GM12878 (cell line): ENCODE results near the gene ADIPOR1.

Source experiments
- CREB1 ChIP-seq: IDR thresholded peaks from 2 replicates; pipeline ENCODE4 v1.6.1; 2012; ENCODE audit warnings: low read depth, mild to moderate bottlenecking, inconsistent platforms
- EP300 ChIP-seq, 2 experiments: fragments of 150-350 bp in 1 of 2; IDR thresholded peaks; 2 replicates each; pipeline ENCODE4 v1.6.1; 2011 to 2012; ENCODE audit warnings: low read depth in 2 of 2, low read length in 2 of 2, borderline replicate concordance in 1 of 2, improper control_type of control experiment in 1 of 2, inconsistent platforms in 1 of 2; ENCODE audit not compliant: control insufficient read depth in 1 of 2
- EZH2 ChIP-seq: IDR thresholded peaks from 2 replicates; pipeline ENCODE4 v1.6.1; 2012; ENCODE audit warnings: low read depth, mild to moderate bottlenecking, control low read depth, inconsistent platforms, low read length, borderline replicate concordance; ENCODE audit not compliant: control insufficient read depth
- FOXK2 ChIP-seq: fragments of 450-650 bp; IDR thresholded peaks from 2 replicates; pipeline ENCODE4 v1.6.1; 2017; ENCODE audit warnings: mild to moderate bottlenecking, moderate library complexity
- KDM1A ChIP-seq: fragments of 200-600 bp; sonication (generic); IDR thresholded peaks from 2 replicates; pipeline ENCODE4 v1.6.1; 2016; ENCODE audit warnings: borderline replicate concordance
- MYC ChIP-seq: IDR thresholded peaks from 2 replicates; pipeline ENCODE4 v1.6.1; 2011; ENCODE audit warnings: mild to moderate bottlenecking, low read length, moderate library complexity, inconsistent platforms; ENCODE audit not compliant: insufficient read depth, insufficient replicate concordance, insufficient read length, severe bottlenecking
- POLR2A ChIP-seq: IDR thresholded peaks from 2 replicates; pipeline ENCODE4 v1.6.1; 2011; ENCODE audit warnings: low read depth, mild to moderate bottlenecking, low read length
- SIX5 ChIP-seq: IDR thresholded peaks from 2 replicates; pipeline ENCODE4 v1.6.1; 2011; ENCODE audit warnings: mild to moderate bottlenecking, low read depth, low read length, moderate library complexity; ENCODE audit not compliant: severe bottlenecking
- ZNF274 ChIP-seq: IDR thresholded peaks from one replicate; pipeline ENCODE4 v1.8.0; 2011; ENCODE audit not compliant: insufficient read length, insufficient read depth
- TF ChIP-seq, protein P1 (sequence below), 3 experiments: IDR thresholded peaks in 2 of 3; conservative IDR thresholded peaks in 1 of 3; 2 replicates each; pipeline ENCODE4 v1.5.1; 2011; ENCODE audit warnings: low read depth in 3 of 3, low read length in 3 of 3, mild to moderate bottlenecking in 3 of 3, control low read depth in 2 of 3, moderate library complexity in 2 of 3, inconsistent platforms in 1 of 3, mixed read lengths in 1 of 3; ENCODE audit not compliant: control insufficient read depth in 2 of 3, insufficient read depth in 1 of 3; ENCODE audit errors: extremely low read depth in 1 of 3
- TF ChIP-seq, protein P2 (sequence below): fragments of 450-650 bp; formaldehyde crosslinking; IDR thresholded peaks from 2 replicates; pipeline ENCODE4 v1.4.0; 2022; ENCODE audit warnings: mild to moderate bottlenecking, moderate library complexity
- TF ChIP-seq, protein P3 (sequence below): IDR thresholded peaks from 2 replicates; pipeline ENCODE4 v1.6.1; 2012; ENCODE audit warnings: low read depth, low read length, improper control_type of control experiment
- TF ChIP-seq, protein P4 (sequence below): IDR thresholded peaks from 2 replicates; pipeline ENCODE4 v1.6.1; 2012; ENCODE audit warnings: mild to moderate bottlenecking, low read depth, low read length

DNA sequence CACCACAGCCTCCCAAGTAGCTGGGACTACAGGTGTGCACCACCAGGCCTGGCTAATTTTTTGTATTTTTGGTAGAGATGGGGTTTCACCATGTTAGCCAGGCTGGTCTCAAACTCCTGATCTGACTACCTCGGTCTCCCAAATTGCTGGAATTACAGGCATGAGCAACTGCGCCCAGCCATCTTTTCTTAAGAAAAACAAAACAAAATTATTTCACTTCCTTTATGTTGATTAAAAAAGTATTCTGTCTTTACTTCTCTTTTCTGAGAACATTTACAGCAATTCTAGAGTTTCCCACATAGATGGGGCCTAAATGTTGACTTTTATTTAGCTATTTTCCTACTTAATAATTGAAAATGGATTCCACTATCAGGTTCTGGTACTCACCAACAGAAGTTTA lies 31.8 kb upstream of the ADIPOR1 start:
- TF ChIP-seq ZNF274 (no peak), FOXK2 (no peak), EZH2 (no peak), MYC (no peak), POLR2A (no peak), SIX5 (no peak), EP300 (IDR thresholded peaks at IDR 0.05; ENCODE audit: borderline replicate concordance in 1 of 2, control insufficient read depth in 1 of 2, low read depth in 2 of 2, low read length in 2 of 2) (no peak), CREB1 (no peak), KDM1A (no peak)
- TF ChIP-seq, protein P1, sequence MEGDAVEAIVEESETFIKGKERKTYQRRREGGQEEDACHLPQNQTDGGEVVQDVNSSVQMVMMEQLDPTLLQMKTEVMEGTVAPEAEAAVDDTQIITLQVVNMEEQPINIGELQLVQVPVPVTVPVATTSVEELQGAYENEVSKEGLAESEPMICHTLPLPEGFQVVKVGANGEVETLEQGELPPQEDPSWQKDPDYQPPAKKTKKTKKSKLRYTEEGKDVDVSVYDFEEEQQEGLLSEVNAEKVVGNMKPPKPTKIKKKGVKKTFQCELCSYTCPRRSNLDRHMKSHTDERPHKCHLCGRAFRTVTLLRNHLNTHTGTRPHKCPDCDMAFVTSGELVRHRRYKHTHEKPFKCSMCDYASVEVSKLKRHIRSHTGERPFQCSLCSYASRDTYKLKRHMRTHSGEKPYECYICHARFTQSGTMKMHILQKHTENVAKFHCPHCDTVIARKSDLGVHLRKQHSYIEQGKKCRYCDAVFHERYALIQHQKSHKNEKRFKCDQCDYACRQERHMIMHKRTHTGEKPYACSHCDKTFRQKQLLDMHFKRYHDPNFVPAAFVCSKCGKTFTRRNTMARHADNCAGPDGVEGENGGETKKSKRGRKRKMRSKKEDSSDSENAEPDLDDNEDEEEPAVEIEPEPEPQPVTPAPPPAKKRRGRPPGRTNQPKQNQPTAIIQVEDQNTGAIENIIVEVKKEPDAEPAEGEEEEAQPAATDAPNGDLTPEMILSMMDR (IDR thresholded peaks at IDR 0.05 in 2 of 3, conservative IDR thresholded peaks at IDR 0.05 in 1 of 3; ENCODE audit: control insufficient read depth in 2 of 3, extremely low read depth in 1 of 3, insufficient read depth in 1 of 3, low read depth in 3 of 3, low read length in 3 of 3) = no peak
- TF ChIP-seq, protein P2, sequence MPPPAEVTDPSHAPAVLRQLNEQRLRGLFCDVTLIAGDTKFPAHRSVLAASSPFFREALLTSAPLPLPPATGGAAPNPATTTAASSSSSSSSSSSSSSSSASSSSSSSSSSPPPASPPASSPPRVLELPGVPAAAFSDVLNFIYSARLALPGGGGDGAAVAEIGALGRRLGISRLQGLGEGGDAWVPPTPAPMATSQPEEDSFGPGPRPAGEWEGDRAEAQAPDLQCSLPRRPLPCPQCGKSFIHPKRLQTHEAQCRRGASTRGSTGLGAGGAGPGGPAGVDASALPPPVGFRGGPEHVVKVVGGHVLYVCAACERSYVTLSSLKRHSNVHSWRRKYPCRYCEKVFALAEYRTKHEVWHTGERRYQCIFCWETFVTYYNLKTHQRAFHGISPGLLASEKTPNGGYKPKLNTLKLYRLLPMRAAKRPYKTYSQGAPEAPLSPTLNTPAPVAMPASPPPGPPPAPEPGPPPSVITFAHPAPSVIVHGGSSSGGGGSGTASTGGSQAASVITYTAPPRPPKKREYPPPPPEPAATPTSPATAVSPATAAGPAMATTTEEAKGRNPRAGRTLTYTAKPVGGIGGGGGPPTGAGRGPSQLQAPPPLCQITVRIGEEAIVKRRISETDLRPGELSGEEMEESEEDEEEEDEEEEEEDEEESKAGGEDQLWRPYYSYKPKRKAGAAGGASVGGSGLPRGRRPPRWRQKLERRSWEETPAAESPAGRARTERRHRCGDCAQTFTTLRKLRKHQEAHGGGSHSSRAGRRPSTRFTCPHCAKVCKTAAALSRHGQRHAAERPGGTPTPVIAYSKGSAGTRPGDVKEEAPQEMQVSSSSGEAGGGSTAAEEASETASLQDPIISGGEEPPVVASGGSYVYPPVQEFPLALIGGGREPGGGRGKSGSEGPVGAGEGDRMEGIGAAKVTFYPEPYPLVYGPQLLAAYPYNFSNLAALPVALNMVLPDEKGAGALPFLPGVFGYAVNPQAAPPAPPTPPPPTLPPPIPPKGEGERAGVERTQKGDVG (CRISPR knock-in tag) = no peak
- TF ChIP-seq, protein P3, sequence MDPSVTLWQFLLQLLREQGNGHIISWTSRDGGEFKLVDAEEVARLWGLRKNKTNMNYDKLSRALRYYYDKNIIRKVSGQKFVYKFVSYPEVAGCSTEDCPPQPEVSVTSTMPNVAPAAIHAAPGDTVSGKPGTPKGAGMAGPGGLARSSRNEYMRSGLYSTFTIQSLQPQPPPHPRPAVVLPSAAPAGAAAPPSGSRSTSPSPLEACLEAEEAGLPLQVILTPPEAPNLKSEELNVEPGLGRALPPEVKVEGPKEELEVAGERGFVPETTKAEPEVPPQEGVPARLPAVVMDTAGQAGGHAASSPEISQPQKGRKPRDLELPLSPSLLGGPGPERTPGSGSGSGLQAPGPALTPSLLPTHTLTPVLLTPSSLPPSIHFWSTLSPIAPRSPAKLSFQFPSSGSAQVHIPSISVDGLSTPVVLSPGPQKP = no peak
- TF ChIP-seq, protein P4, sequence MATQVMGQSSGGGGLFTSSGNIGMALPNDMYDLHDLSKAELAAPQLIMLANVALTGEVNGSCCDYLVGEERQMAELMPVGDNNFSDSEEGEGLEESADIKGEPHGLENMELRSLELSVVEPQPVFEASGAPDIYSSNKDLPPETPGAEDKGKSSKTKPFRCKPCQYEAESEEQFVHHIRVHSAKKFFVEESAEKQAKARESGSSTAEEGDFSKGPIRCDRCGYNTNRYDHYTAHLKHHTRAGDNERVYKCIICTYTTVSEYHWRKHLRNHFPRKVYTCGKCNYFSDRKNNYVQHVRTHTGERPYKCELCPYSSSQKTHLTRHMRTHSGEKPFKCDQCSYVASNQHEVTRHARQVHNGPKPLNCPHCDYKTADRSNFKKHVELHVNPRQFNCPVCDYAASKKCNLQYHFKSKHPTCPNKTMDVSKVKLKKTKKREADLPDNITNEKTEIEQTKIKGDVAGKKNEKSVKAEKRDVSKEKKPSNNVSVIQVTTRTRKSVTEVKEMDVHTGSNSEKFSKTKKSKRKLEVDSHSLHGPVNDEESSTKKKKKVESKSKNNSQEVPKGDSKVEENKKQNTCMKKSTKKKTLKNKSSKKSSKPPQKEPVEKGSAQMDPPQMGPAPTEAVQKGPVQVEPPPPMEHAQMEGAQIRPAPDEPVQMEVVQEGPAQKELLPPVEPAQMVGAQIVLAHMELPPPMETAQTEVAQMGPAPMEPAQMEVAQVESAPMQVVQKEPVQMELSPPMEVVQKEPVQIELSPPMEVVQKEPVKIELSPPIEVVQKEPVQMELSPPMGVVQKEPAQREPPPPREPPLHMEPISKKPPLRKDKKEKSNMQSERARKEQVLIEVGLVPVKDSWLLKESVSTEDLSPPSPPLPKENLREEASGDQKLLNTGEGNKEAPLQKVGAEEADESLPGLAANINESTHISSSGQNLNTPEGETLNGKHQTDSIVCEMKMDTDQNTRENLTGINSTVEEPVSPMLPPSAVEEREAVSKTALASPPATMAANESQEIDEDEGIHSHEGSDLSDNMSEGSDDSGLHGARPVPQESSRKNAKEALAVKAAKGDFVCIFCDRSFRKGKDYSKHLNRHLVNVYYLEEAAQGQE = no peak
